Activated CD4-positive, CD25-positive, alpha-beta regulatory T cell treated with anti-CD3 and anti-CD28 coated beads, Interleukin-2, amount 50 U/mL, for 16 hours (primary cell): ENCODE measurements around the gene CYBC1.

Source experiments
- DNase-seq: peaks from one replicate; pipeline ENCODE4 v3.0.0-alpha.2; 2020; ENCODE audit warnings: low read depth, low spot score

The CYBC1 gene

GRCh38 chr17:82447876-82448275, 2.7 kb downstream of the CYBC1 start:
- DNase-seq = no peak

DNA sequence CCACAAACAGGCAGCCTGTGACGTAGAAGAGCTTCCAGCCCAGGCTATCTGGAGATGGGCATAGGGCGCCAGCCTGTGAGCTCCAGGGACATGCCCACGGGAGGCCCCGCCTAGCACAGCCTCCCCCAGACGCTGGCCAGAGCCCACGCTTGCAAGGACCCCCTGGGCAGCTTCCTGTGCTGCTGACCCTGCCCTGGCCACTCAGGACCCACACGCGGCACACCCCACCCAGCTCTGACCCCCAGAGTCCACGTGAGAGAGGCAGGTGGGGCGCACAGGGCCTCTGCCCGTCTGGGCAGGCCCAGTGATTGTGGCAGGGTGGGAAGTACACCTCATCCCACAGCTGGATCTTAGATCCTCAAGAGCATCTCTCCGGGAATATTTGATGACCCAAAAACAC, 3.9 kb downstream of the CYBC1 start:
- no peak for DNase-seq

DNA sequence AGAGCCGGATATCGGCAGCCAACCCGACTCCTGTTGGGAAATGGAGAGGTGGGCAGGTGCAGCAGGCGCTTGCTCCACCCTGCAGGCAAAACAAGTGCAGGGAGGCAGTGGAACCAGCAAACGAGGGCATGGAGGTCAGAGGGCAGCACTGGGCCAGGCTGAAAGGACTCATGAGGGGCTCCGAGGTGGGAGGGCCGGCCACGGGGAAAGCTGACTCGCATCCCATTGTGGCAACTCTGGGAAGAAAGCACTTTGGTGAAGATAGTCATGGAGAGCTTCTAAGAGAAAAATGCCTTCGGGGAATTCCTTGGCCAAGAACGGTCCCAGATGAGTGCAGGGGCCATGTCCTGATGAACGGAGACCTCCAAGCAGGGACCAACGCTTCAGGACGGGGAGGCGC, 4.4 kb downstream of the CYBC1 start:
- DNase-seq = no peak

GRCh38 chr17:82445542-82445941, 5.0 kb downstream of the CYBC1 start:
- no peak for DNase-seq

- no peak for DNase-seq
These were observed 5.5 kb downstream of the CYBC1 start for GRCh38 chr17:82444941-82445521.

GRCh38 chr17:82444284-82444893, 6.2 kb downstream of the CYBC1 start:
- no peak for DNase-seq

GRCh38 chr17:82443465-82444283, 6.9 kb downstream of the CYBC1 start:
- no peak for DNase-seq

- no peak for DNase-seq
These were observed 7.7 kb downstream of the CYBC1 start for GRCh38 chr17:82442643-82443464.

GRCh38 chr17:82441691-82442487, 8.7 kb downstream of the CYBC1 start:
- no peak for DNase-seq

GRCh38 chr17:82440991-82441627, 9.4 kb downstream of the CYBC1 start:
- DNase-seq = no peak

GRCh38 chr17:82440469-82440981, 10.0 kb downstream of the CYBC1 start:
- no peak for DNase-seq

DNA sequence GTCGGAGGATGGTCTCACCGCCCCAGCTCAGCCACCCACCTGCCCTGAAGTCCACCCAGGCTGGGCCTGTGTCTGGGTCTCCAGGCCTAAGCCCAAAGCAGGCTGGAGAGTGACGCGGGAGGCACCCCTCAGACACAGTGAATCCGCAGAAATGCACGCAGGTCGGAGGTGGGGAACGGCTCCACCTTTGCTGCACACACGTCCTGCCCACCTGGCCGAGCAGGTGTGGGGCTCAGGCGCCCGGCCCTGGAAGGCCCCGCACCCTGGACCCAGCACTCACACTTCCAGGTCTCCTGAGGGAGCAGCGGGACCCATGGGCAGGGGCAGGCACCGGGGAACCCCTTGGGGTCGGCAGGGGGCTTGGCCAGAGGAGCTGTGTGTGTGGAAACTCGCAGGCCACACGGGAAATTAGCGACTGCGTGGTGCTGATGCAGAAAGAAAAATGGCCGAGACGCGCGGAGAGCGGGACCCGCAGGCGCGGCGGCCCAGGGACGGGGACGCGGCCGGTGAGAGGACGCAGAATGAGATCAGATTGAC, 10.7 kb downstream of the CYBC1 start:
- no peak for DNase-seq

DNA sequence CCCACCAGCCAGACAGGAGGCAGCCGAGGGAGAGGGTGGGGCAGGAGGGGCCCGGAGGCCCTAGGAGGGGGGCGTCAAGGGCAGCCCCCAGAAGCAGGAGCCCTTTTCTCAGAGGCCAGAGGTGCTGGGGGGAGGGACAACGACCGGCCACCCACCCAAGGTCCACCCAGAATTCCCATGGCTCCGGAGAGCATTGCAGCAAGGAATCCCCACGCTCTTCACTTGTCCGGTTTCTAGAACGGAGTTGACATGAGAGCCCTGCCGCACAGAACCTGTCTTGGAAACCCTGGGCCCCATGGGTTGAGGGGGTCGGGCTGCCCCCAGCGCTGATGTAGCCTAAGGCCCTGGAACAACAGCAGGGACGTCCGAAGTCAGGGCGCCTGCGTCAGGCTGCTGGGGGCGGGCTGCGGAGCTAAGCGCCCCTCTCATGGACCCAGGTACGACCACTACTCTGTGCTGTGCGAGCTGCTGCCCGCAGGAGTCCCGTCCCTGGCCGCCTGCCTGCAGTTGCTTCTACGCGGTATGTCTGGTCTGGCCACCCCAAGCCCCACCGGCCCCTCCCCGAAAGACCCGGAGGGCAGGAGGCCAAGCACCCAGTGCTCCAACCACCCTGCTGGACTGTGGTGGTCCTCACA, 11.2 kb downstream of the CYBC1 start:
- DNase-seq = no peak

DNA sequence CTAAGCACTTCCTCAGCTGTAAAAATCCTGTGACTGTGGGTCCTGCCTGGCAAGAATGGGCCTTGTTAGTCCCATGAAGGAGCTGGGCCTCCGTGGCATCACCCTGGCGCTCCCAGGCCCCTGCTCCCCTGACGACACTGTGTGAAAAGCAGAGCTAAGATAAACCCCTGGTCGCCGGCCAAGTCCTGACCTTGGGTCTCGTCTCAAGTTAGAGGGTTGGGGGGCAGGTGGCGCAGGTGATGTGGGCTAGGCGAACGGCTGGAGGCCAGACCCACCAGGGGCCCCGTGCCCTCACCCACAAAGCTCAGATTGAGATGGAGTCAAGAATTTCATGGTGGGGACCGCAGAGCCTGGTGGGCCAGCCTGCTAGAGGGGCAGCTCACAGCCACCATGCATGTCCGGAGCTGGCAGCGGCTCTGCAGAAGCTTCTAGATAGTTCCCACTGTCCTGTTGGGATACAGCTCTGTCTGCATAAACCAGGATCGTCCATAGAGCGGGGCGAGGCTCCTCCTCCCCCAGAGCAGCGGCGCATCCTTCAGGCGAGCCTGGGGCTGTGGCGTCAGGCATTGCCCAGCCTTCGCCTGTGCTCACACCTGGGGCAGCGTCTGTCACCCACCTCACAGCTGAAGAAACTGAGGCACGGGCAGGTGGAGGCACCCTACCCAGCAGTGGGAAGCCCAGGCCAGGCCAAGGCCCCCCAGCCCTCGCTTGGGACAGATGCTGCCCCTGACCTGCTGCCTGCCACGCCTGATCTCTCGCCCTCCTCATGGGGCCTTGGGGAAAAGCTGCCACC, 12.0 kb downstream of the CYBC1 start:
- no peak for DNase-seq

- no peak for DNase-seq
These were observed 13.3 kb downstream of the CYBC1 start for GRCh38 chr17:82437325-82437668.

DNA sequence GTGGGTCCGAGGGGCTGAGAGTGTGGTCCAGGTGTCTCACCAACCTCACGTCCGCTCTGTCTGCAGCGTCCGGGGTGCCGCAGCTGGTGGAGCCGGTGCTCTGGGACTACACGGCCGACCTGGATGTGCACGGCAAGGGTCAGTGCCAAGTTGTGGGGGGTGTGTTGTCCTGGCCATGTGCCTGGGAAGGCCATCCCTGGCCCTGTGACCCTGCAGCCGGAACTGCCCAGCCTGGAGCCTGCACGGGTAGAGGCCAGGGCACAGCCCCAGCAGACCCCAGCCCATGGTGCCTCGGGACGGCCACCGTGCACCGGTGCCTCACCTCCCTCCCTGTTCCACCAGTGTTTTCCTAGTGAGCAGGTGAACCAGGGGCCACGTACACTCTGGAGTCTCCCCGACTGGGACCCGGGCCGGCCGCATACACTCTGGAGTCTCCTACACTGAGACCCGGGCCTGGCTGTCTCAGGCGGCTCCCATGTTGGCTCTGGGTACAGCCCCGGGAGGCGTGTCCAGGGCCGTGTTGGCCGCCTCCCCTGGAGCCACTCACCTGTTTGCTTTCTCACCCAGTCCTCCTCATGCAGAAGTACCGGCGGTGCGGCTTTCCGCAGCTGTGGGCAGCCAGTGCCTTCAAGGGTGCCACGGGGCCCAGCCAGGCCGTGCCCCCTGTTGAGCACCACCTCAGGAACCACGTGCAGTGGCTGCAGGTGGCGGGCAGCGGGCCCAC, 13.8 kb downstream of the CYBC1 start:
- no peak for DNase-seq

- no peak for DNase-seq
These were observed 14.7 kb downstream of the CYBC1 start for GRCh38 chr17:82435601-82436583.
